Omental fat pad (tissue), 4 donors: ENCODE data around the gene GSTM5. TPM values are rescaled to one million over a fixed set of nuclear protein-coding genes. Genes with fewer than 3 reads are reported as not detected.
"Not testable (repeated sequence)": the region's sequence is repeated elsewhere in the genome, so short reads cannot be mapped to it uniquely, and the experiment has no call there.

ENCODE experiments used
- ATAC-seq: fragments of 150-250 bp; one replicate; pipeline ENCODE4 v1.9.1; 2016; ENCODE audit warnings: mild to moderate bottlenecking, moderate library complexity; ENCODE audit not compliant: low FRiP score
- DNase-seq: peaks from one replicate; pipeline ENCODE4 v3.0.0-alpha.2; 2019; ENCODE audit warnings: low spot score
- total RNA-seq, 4 donors: library from RNA; depleted of rRNA; stranded (reverse); fragments of >200 nt; gene quantifications; one replicate each; pipeline ENCODE4 v1.1.0, GENCODE V29; 2016
- TF ChIP-seq, protein P1 (sequence below), 3 donors: fragments of 450-650 bp; IDR thresholded peaks; one replicate each; pipeline ENCODE4 v1.5.1; 2016 to 2017; ENCODE audit warnings: antibody characterized with exemption in 3 of 3, mild to moderate bottlenecking in 3 of 3, moderate library complexity in 2 of 3

GSTM5 gene
- total RNA-seq, 4 donors from 2014 or later: 4.2 to 6.6 (median 4.9) TPM

DNA sequence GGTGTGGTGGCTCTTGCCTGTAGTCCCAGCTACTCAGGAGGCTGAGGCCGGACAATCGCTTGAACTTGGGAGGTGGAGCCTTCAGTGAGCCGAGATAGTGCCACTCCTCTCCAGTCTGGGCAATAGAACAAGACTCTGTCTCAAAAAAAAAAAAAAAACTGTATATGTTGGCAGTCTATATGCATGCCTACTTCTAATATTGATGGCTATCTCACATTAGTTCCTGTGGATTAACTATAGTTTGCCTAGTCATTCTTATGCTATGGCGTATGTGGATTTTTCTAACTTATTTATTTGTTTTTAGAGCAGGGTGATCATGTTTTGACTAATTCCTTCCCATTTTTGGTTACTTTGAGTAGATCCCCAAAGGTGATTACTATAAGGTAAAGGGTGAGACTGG lies 15.0 kb upstream of the GSTM5 start:
- TF ChIP-seq, protein P1, sequence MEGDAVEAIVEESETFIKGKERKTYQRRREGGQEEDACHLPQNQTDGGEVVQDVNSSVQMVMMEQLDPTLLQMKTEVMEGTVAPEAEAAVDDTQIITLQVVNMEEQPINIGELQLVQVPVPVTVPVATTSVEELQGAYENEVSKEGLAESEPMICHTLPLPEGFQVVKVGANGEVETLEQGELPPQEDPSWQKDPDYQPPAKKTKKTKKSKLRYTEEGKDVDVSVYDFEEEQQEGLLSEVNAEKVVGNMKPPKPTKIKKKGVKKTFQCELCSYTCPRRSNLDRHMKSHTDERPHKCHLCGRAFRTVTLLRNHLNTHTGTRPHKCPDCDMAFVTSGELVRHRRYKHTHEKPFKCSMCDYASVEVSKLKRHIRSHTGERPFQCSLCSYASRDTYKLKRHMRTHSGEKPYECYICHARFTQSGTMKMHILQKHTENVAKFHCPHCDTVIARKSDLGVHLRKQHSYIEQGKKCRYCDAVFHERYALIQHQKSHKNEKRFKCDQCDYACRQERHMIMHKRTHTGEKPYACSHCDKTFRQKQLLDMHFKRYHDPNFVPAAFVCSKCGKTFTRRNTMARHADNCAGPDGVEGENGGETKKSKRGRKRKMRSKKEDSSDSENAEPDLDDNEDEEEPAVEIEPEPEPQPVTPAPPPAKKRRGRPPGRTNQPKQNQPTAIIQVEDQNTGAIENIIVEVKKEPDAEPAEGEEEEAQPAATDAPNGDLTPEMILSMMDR (IDR thresholded peaks at IDR 0.05): no peak
- DNase-seq: no peak
- no peak for ATAC-seq

DNA sequence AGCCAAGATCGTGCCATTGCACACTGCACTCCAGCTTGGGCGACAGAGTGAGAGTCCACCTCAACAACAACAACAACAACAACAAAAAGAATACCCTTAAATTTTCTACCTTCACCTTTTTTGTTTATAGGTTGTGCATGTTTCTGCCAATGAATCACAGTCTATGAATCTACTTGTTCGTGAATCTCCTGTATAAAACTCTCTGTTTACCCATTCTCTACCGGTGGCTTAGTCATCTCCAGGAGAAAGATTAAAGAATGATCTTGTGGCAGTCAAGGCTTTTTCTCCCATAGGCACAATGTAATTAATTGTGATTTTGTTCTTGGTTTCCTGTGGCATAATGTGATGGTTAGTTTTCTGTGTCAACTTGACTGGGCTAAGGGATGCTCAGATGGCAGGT lies 14.2 kb upstream of the GSTM5 start:
- not testable (repeated sequence) for DNase-seq, ATAC-seq

DNA sequence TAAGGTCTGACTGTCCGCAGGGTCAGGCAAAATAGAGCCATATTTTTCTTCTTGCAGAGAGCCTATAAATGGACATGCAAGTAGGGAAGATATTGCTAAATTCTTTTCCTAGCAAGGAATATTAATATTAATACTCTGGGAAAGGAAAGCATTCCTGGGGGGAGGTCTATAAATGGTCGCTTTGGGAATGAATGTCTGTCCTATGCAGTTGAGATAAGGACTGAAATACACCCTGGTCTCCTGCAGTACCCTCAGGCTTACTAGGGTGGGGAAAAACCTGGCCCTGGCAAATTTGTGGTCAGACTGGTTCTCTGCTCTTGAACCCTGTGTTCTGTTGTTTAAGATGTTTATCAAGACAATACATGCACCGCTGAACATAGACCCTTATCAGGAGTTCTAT lies 9.1 kb upstream of the GSTM5 start:
- DNase-seq, ATAC-seq: not testable (repeated sequence)

DNA sequence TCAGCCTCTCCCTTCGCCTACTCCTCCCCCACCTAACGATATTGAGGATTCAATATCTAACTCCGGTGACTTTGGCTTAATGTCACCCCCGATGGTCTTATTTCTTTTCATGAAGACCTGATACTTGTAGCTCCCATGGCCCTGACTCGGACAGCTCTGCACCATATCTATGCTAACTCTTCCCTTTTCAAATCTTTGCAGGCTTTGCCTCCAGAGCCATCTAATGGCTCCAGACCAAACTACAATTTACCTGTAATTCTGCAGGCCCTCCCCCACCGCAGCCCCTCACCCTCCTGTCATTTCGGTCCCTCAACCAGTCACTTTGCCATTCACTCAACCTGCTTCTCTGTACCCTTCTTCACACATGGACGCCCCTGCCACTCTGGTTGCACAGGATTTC lies 7.9 kb upstream of the GSTM5 start:
- ATAC-seq: no peak
- TF ChIP-seq, protein P1 (IDR thresholded peaks at IDR 0.05): no peak
- DNase-seq: no peak

DNA sequence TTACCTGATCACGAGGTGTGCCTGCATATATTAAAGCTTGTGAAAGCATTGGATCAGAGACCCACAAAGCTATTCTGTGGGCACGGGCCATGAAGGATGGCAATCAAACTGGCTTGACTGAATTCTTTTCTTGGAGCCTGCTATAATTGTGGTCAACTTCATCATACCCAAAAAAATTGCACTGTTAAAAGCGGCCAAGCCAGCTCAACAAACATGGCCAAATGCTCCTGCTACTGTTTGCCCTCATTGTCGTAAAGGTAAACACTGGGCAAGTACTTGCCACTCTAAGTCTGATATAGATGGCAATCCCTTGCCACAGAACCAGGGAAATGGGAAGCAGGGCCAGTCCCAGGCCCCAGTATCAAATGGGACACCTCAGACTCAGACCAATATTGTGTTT lies 6.6 kb upstream of the GSTM5 start:
- ATAC-seq: no peak
- TF ChIP-seq, protein P1 (IDR thresholded peaks at IDR 0.05): no peak
- DNase-seq: no peak

DNA sequence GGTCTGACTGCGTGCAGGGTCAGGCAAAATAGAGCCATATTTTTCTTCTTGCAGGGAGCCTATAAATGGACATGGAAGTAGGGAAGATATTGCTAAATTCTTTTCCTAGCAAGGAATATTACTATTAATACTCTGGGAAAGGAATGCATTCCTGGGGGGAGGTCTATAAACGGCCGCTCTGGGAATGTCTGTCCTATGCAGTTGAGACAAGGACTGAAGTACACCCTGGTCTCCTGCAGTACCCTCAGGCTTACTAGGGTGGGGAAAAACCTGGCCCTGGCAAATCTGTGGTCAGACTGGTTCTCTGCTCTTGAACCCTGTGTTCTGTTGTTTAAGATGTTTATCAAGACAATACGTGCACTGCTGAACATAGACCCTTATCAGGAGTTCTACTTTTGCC lies 3.1 kb upstream of the GSTM5 start:
- not testable (repeated sequence) for DNase-seq

GRCh38 chr1:109709822-109710221 lies 2.2 kb upstream of the GSTM5 start:
- DNase-seq, ATAC-seq: not testable (repeated sequence)

More for the DNA sequence above, 3.1 kb upstream of the GSTM5 start:
- ATAC-seq: not testable (repeated sequence)

DNA sequence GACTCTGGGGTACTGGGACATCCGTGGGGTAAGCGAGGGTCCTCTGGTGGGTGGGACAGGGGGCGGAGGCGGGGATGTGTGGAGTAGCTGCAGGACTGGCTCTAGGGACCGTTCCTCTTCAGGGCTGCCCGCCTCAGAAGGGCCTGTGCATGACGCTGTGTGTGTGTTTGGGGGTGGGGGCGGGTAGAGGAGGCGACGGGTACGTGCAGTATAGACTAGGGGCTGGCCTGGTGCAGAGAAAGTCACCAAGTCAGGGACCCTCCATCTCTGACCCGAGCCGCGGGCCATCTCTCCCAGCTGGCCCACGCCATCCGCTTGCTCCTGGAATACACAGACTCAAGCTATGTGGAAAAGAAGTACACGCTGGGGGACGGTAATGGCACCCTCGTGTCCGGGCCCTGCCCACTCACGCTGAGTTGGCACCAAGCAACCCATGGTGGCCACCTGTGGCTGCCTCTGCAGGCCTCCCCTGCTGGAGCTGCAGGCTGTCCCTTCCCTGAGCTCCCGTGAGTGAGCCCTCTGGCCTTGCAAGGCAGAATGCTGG lies 342 bp downstream of the GSTM5 start:
- no peak for DNase-seq
- TF ChIP-seq, protein P1 (IDR thresholded peaks at IDR 0.05): no peak
- ATAC-seq: no peak

GRCh38 chr1:109713636-109714035 lies 1.6 kb downstream of the GSTM5 start:
- ATAC-seq: no peak
- DNase-seq: no peak
- TF ChIP-seq, protein P1 (IDR thresholded peaks at IDR 0.05): no peak
